ENCODE results near the gene SASH3.

SASH3 gene

GRCh38 chrX:129783291-129783713 lies 3.6 kb downstream of the SASH3 start:
- DNase-seq (ENCODE audit: low spot score) = no peak

GRCh38 chrX:129784371-129784770 lies 4.6 kb downstream of the SASH3 start:
- DNase-seq (ENCODE audit: low spot score) = no peak

- no peak for DNase-seq (ENCODE audit: low spot score)
Observed at GRCh38 chrX:129785160-129785947, 5.6 kb downstream of the SASH3 start.

- DNase-seq (ENCODE audit: low spot score) = no peak
Observed at GRCh38 chrX:129786210-129786651, 6.5 kb downstream of the SASH3 start.

- no peak for DNase-seq (ENCODE audit: low spot score)
Observed at GRCh38 chrX:129787336-129788055, 7.7 kb downstream of the SASH3 start.

GRCh38 chrX:129788527-129788926 lies 8.8 kb downstream of the SASH3 start:
- DNase-seq (ENCODE audit: low spot score) = no peak

- DNase-seq (ENCODE audit: low spot score) = no peak
Observed at GRCh38 chrX:129790146-129790545, 10.4 kb downstream of the SASH3 start.

GRCh38 chrX:129790808-129791207 lies 11.1 kb downstream of the SASH3 start:
- no peak for DNase-seq (ENCODE audit: low spot score)

GRCh38 chrX:129791336-129791735 lies 11.6 kb downstream of the SASH3 start:
- no peak for DNase-seq (ENCODE audit: low spot score)

- no peak for DNase-seq (ENCODE audit: low spot score)
Observed at GRCh38 chrX:129791961-129792570, 12.3 kb downstream of the SASH3 start.

- DNase-seq (ENCODE audit: low spot score) = no peak
Observed at GRCh38 chrX:129792586-129793291, 13.0 kb downstream of the SASH3 start.

GRCh38 chrX:129793604-129794191 lies 13.9 kb downstream of the SASH3 start:
- no peak for DNase-seq (ENCODE audit: low spot score)

GRCh38 chrX:129795584-129795983 lies 15.8 kb downstream of the SASH3 start:
- no peak for DNase-seq (ENCODE audit: low spot score)

- no peak for DNase-seq (ENCODE audit: low spot score)
Observed at GRCh38 chrX:129797251-129797906, 17.6 kb downstream of the SASH3 start.

GRCh38 chrX:129798456-129798855 lies 18.7 kb downstream of the SASH3 start:
- DNase-seq (ENCODE audit: low spot score) = no peak

- DNase-seq (ENCODE audit: low spot score) = no peak
Observed at GRCh38 chrX:129798888-129799287, 19.1 kb downstream of the SASH3 start.

- DNase-seq (ENCODE audit: low spot score) = no peak
Observed at GRCh38 chrX:129800186-129800585, 20.4 kb downstream of the SASH3 start.

GRCh38 chrX:129802863-129803262 lies 23.1 kb downstream of the SASH3 start:
- no peak for DNase-seq (ENCODE audit: low spot score)

- no peak for DNase-seq (ENCODE audit: low spot score)
Observed at GRCh38 chrX:129804806-129805205, 25.1 kb downstream of the SASH3 start.

GRCh38 chrX:129808158-129808828 lies 28.5 kb downstream of the SASH3 start:
- no peak for DNase-seq (ENCODE audit: low spot score)

All from ecto neural progenitor cell (in vitro differentiated cells).